Activated naive CD8-positive, alpha-beta T cell treated with anti-CD3 and anti-CD28 coated beads, Interleukin-2, amount 10 ng/mL, durations not matched to agents 7 days and 5 days (primary cell): ENCODE data around the gene GDPD2. TPM values are rescaled to one million over a fixed set of nuclear protein-coding genes. Genes with fewer than 3 reads are reported as not detected.

Source experiments
- ATAC-seq: fragments of 150-1000 bp; cut with Tn5 transposase; one replicate; pipeline ENCODE4 v1.10.0; 2021; ENCODE audit warnings: low read depth, moderate library complexity
- POLR2A ChIA-PET: fragments of 350-600 bp; sonication (Branson Sonifier 250); formaldehyde crosslinking; loops from one replicate; lab custom pipeline; 2021; ENCODE audit warnings: antibody characterized with exemption; lab: Charles Lee
- DNase-seq: peaks from one replicate; pipeline ENCODE4 v3.0.0; 2021
- H3K27ac Mint-ChIP-seq: one replicate; pipeline ENCODE4 v1.8.0; 2022; ENCODE audit warnings: mild to moderate bottlenecking, mixed read lengths
- H3K27me3 Mint-ChIP-seq: one replicate; pipeline ENCODE4 v1.8.0; 2022; ENCODE audit warnings: mild to moderate bottlenecking, moderate library complexity, mixed read lengths
- H3K36me3 Mint-ChIP-seq: one replicate; pipeline ENCODE4 v1.8.0; 2021; ENCODE audit warnings: mild to moderate bottlenecking, mixed read lengths
- H3K4me1 Mint-ChIP-seq: one replicate; pipeline ENCODE4 v1.8.0; 2021; ENCODE audit warnings: mixed read lengths
- H3K4me3 Mint-ChIP-seq: one replicate; pipeline ENCODE4 v1.8.0; 2022; ENCODE audit warnings: mild to moderate bottlenecking, moderate library complexity, mixed read lengths
- H3K9me3 Mint-ChIP-seq: one replicate; pipeline ENCODE4 v1.8.0; 2021; ENCODE audit warnings: mixed read lengths
- total RNA-seq, 2 experiments: library from RNA; stranded (reverse); gene quantifications; one replicate each; pipeline ENCODE4 v1.2.3, GENCODE V29; 2021

GDPD2 gene
- total RNA-seq, 2 experiments from 2014 or later: not detected

GRCh38 chrX:70466968-70467367 lies 43.9 kb downstream of the GDPD2 start:
- ATAC-seq (no peak), DNase-seq (no peak)
- POLR2A ChIA-PET: no interaction called here
- Mint-ChIP-seq H3K4me3 (no peak overlapping the region), H3K4me1 (peaks cover 9% of the 10 kb centered on the region), H3K9me3 (no peaks in the 10 kb centered on the region), H3K36me3 (peaks cover 9% of the 10 kb centered on the region), H3K27me3 (no peaks in the 10 kb centered on the region), H3K27ac (no peak overlapping the region)

GRCh38 chrX:70468709-70469108 lies 45.6 kb downstream of the GDPD2 start:
- POLR2A ChIA-PET: no interaction called here
- Mint-ChIP-seq H3K9me3 (no peaks in the 10 kb centered on the region), H3K27ac (no peak overlapping the region), H3K4me3 (no peak overlapping the region), H3K4me1 (peaks cover 9% of the 10 kb centered on the region), H3K27me3 (no peaks in the 10 kb centered on the region), H3K36me3 (peaks cover 9% of the 10 kb centered on the region)
- DNase-seq (no peak), ATAC-seq (no peak)

GRCh38 chrX:70470850-70471289 lies 47.8 kb downstream of the GDPD2 start:
- DNase-seq: no peak
- Mint-ChIP-seq H3K27ac (no peak overlapping the region), H3K36me3 (peaks cover 7% of the 10 kb centered on the region), H3K27me3 (no peaks in the 10 kb centered on the region), H3K4me1 (peaks cover 7% of the 10 kb centered on the region), H3K9me3 (no peaks in the 10 kb centered on the region), H3K4me3 (peak overlapping the region; percentile 3)
- POLR2A ChIA-PET: no interaction called here
- ATAC-seq: peak; percentile 73

GRCh38 chrX:70476166-70476933 lies 53.2 kb downstream of the GDPD2 start:
- no peaks in the 10 kb centered on the region for H3K9me3 Mint-ChIP-seq
- ATAC-seq: no peak
- H3K36me3 Mint-ChIP-seq: peaks cover 4% of the 10 kb centered on the region

GRCh38 chrX:70476934-70477733 lies 54.0 kb downstream of the GDPD2 start:
- peaks cover 4% of the 10 kb centered on the region for H3K36me3 Mint-ChIP-seq
- DNase-seq: no peak
- no peaks in the 10 kb centered on the region for H3K9me3 Mint-ChIP-seq
- H3K27ac Mint-ChIP-seq: no peak overlapping the region
- ATAC-seq: no peak
- peaks cover 2% of the 10 kb centered on the region for H3K4me1 Mint-ChIP-seq
- H3K4me3 Mint-ChIP-seq: no peak overlapping the region
- no peaks in the 10 kb centered on the region for H3K27me3 Mint-ChIP-seq
- POLR2A ChIA-PET: no interaction called here

More at GRCh38 chrX:70476166-70476933, 53.2 kb downstream of the GDPD2 start:
- H3K4me3 Mint-ChIP-seq: no peak overlapping the region
- DNase-seq: no peak
- peaks cover 2% of the 10 kb centered on the region for H3K4me1 Mint-ChIP-seq
- POLR2A ChIA-PET: no interaction called here
- H3K27ac Mint-ChIP-seq: no peak overlapping the region
- no peaks in the 10 kb centered on the region for H3K27me3 Mint-ChIP-seq

- no peak for DNase-seq
- POLR2A ChIA-PET: no interaction called here
- no peak overlapping the region for H3K4me3 Mint-ChIP-seq
- H3K9me3 Mint-ChIP-seq: no peaks in the 10 kb centered on the region
- peaks cover 4% of the 10 kb centered on the region for H3K36me3 Mint-ChIP-seq
- H3K27me3 Mint-ChIP-seq: no peaks in the 10 kb centered on the region
- peaks cover 2% of the 10 kb centered on the region for H3K4me1 Mint-ChIP-seq
- ATAC-seq: no peak
- no peak overlapping the region for H3K27ac Mint-ChIP-seq
Observed at GRCh38 chrX:70477734-70478075, 54.6 kb downstream of the GDPD2 start.

- ATAC-seq (no peak), DNase-seq (no peak)
- peaks cover 2% of the 10 kb centered on the region for H3K4me1 Mint-ChIP-seq
- peaks cover 4% of the 10 kb centered on the region for H3K36me3 Mint-ChIP-seq
- no peaks in the 10 kb centered on the region for H3K27me3 Mint-ChIP-seq
- no peaks in the 10 kb centered on the region for H3K9me3 Mint-ChIP-seq
- no peak overlapping the region for H3K4me3 Mint-ChIP-seq
- no peak overlapping the region for H3K27ac Mint-ChIP-seq
- POLR2A ChIA-PET: no interaction called here
Observed at GRCh38 chrX:70478526-70479245, 55.6 kb downstream of the GDPD2 start.

- H3K9me3 Mint-ChIP-seq: no peaks in the 10 kb centered on the region
- no peak overlapping the region for H3K4me3 Mint-ChIP-seq
- H3K4me1 Mint-ChIP-seq: peaks cover 2% of the 10 kb centered on the region
- no peaks in the 10 kb centered on the region for H3K27me3 Mint-ChIP-seq
- ATAC-seq: no peak
- POLR2A ChIA-PET: no interaction called here
- H3K27ac Mint-ChIP-seq: no peak overlapping the region
- no peak for DNase-seq
- H3K36me3 Mint-ChIP-seq: peaks cover 4% of the 10 kb centered on the region
Observed at GRCh38 chrX:70479247-70479921, 56.3 kb downstream of the GDPD2 start.

- H3K4me3 Mint-ChIP-seq: no peak overlapping the region
- H3K9me3 Mint-ChIP-seq: no peaks in the 10 kb centered on the region
- H3K27me3 Mint-ChIP-seq: no peaks in the 10 kb centered on the region
- H3K36me3 Mint-ChIP-seq: peaks cover 4% of the 10 kb centered on the region
- H3K27ac Mint-ChIP-seq: no peak overlapping the region
- POLR2A ChIA-PET: no interaction called here
- peaks cover 2% of the 10 kb centered on the region for H3K4me1 Mint-ChIP-seq
- DNase-seq (no peak), ATAC-seq (no peak)
Observed at GRCh38 chrX:70479922-70480659, 57.0 kb downstream of the GDPD2 start.

GRCh38 chrX:70480660-70481018 lies 57.5 kb downstream of the GDPD2 start:
- peaks cover 6% of the 10 kb centered on the region for H3K36me3 Mint-ChIP-seq
- no peak overlapping the region for H3K4me3 Mint-ChIP-seq
- ATAC-seq: no peak
- DNase-seq: no peak
- H3K4me1 Mint-ChIP-seq: peaks cover 2% of the 10 kb centered on the region
- H3K27me3 Mint-ChIP-seq: no peaks in the 10 kb centered on the region
- POLR2A ChIA-PET: no interaction called here
- no peak overlapping the region for H3K27ac Mint-ChIP-seq
- no peaks in the 10 kb centered on the region for H3K9me3 Mint-ChIP-seq

GRCh38 chrX:70481471-70482270 lies 58.6 kb downstream of the GDPD2 start:
- Mint-ChIP-seq H3K27me3 (no peaks in the 10 kb centered on the region), H3K27ac (no peak overlapping the region), H3K4me1 (peaks cover 2% of the 10 kb centered on the region), H3K9me3 (no peaks in the 10 kb centered on the region), H3K4me3 (no peak overlapping the region), H3K36me3 (peaks cover 6% of the 10 kb centered on the region)
- DNase-seq: no peak
- no peak for ATAC-seq
- POLR2A ChIA-PET: no interaction called here

GRCh38 chrX:70482300-70482699 lies 59.2 kb downstream of the GDPD2 start:
- no peak for DNase-seq
- H3K9me3 Mint-ChIP-seq: no peaks in the 10 kb centered on the region
- no peaks in the 10 kb centered on the region for H3K27me3 Mint-ChIP-seq
- no peak for ATAC-seq
- POLR2A ChIA-PET: no interaction called here
- no peak overlapping the region for H3K27ac Mint-ChIP-seq
- no peak overlapping the region for H3K4me3 Mint-ChIP-seq
- H3K4me1 Mint-ChIP-seq: peaks cover 2% of the 10 kb centered on the region
- H3K36me3 Mint-ChIP-seq: peaks cover 6% of the 10 kb centered on the region
